MM.1S (cell line): Measurements from ENCODE around the gene TBC1D13.

Source experiments
- DNase-seq: peaks from one replicate; pipeline ENCODE4 v3.0.0-alpha.2; 2015
- H2AFZ ChIP-seq: fragments of 300-600 bp; sonication (generic); 2 replicates; pipeline ENCODE4 v1.6.0; 2016; ENCODE audit warnings: antibody characterized with exemption, low read length
- H3F3A ChIP-seq: fragments of 300-600 bp; sonication (generic); 2 replicates; pipeline ENCODE4 v1.6.1; 2016; ENCODE audit warnings: mild to moderate bottlenecking, antibody characterized with exemption, low read length, moderate library complexity, mixed read lengths; ENCODE audit not compliant: insufficient read depth
- H3K27ac ChIP-seq: fragments of 300-600 bp; sonication (generic); 2 replicates; pipeline ENCODE4 v1.5.1; 2016; ENCODE audit warnings: mild to moderate bottlenecking, low read length
- H3K27me3 ChIP-seq: fragments of 300-600 bp; sonication (generic); replicated peaks from 2 replicates; pipeline ENCODE4 v1.6.0; 2016; ENCODE audit warnings: low read length; ENCODE audit not compliant: insufficient read depth
- H3K36me3 ChIP-seq: fragments of 300-600 bp; sonication (generic); replicated peaks from 2 replicates; pipeline ENCODE4 v1.6.1; 2016; ENCODE audit warnings: mild to moderate bottlenecking, low read length, mixed read lengths; ENCODE audit not compliant: insufficient read depth
- H3K4me1 ChIP-seq: fragments of 300-600 bp; sonication (generic); 2 replicates; pipeline ENCODE4 v1.6.1; 2016; ENCODE audit warnings: low read length, mixed read lengths
- H3K4me2 ChIP-seq: fragments of 300-600 bp; sonication (generic); 2 replicates; pipeline ENCODE4 v1.6.0; 2016; ENCODE audit warnings: low read depth, low read length
- H3K4me3 ChIP-seq: fragments of 300-600 bp; sonication (generic); 2 replicates; pipeline ENCODE4 v1.5.1; 2016; ENCODE audit warnings: low read length, mixed read lengths
- H3K79me2 ChIP-seq: fragments of 300-600 bp; sonication (generic); 2 replicates; pipeline ENCODE4 v1.6.1; 2016; ENCODE audit warnings: mixed run types, low read length, mixed read lengths
- H3K9ac ChIP-seq: fragments of 300-600 bp; sonication (generic); 2 replicates; pipeline ENCODE4 v1.6.1; 2016; ENCODE audit warnings: low read length, mixed read lengths
- H3K9me2 ChIP-seq: fragments of 300-600 bp; sonication (generic); replicated peaks from 2 replicates; pipeline ENCODE4 v1.6.1; 2016; ENCODE audit warnings: mild to moderate bottlenecking, low read length, mixed read lengths; ENCODE audit not compliant: insufficient read depth
- H3K9me3 ChIP-seq: fragments of 300-600 bp; sonication (generic); replicated peaks from 2 replicates; pipeline ENCODE4 v1.6.1; 2016; ENCODE audit warnings: mild to moderate bottlenecking, low read length, mixed read lengths; ENCODE audit not compliant: insufficient read depth
- H4K20me1 ChIP-seq: fragments of 300-600 bp; sonication (generic); 2 replicates; pipeline ENCODE4 v1.6.1; 2016; ENCODE audit warnings: mild to moderate bottlenecking, low read length, moderate library complexity, mixed read lengths; ENCODE audit not compliant: insufficient read depth
- EZH2 ChIP-seq: fragments of 300-600 bp; sonication (generic); optimal IDR thresholded peaks from 2 replicates; pipeline ENCODE3; 2017; ENCODE audit warnings: low read depth, mild to moderate bottlenecking, antibody characterized with exemption, low read length, mixed read lengths
- EZH2phosphoT487 ChIP-seq: fragments of 300-600 bp; sonication (generic); IDR thresholded peaks from 2 replicates; pipeline ENCODE4 v1.6.1; 2018; ENCODE audit warnings: antibody characterized with exemption, low read length
- TF ChIP-seq, protein P1 (sequence below): fragments of 300-600 bp; sonication (generic); IDR thresholded peaks from 2 replicates; pipeline ENCODE4 v1.5.1; 2016; ENCODE audit warnings: antibody characterized with exemption, low read length, mixed read lengths

TBC1D13 gene

DNA sequence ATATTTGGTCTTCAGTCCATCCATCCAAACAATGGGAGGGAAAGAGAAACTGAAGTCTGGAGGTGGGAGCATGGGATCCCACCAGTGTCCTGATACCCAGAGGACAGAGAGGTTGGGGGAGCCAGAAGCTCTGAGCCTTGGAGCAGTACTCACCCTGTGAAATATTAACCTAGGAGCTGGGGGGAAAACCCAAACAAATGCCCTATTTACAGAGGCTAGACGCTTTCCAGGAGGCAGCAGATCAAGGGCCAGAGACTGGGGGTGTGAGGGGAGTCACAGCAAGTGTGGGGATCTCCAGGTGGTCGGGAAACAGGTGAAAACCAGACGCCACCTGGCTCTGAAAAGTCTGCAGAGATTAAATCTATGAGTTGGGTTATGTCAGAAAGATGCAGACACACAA is 21.6 kb upstream of the TBC1D13 start:
- Histone ChIP-seq H3K9ac (no peak overlapping the region), H3K36me3 (no peaks in the 10 kb centered on the region), H3K4me1 (peaks cover 2% of the 10 kb centered on the region), H3K9me3 (no peaks in the 10 kb centered on the region), H3F3A (no peaks in the 10 kb centered on the region), H4K20me1 (no peaks in the 10 kb centered on the region), H3K4me3 (no peak overlapping the region), H2AFZ (no peak overlapping the region), H3K27me3 (no peaks in the 10 kb centered on the region), H3K9me2 (no peaks in the 10 kb centered on the region), H3K27ac (no peak overlapping the region), H3K79me2 (peaks cover 9% of the 10 kb centered on the region), H3K4me2 (no peak overlapping the region)
- TF ChIP-seq EZH2 (no peak), EZH2phosphoT487 (no peak)
- TF ChIP-seq, protein P1, sequence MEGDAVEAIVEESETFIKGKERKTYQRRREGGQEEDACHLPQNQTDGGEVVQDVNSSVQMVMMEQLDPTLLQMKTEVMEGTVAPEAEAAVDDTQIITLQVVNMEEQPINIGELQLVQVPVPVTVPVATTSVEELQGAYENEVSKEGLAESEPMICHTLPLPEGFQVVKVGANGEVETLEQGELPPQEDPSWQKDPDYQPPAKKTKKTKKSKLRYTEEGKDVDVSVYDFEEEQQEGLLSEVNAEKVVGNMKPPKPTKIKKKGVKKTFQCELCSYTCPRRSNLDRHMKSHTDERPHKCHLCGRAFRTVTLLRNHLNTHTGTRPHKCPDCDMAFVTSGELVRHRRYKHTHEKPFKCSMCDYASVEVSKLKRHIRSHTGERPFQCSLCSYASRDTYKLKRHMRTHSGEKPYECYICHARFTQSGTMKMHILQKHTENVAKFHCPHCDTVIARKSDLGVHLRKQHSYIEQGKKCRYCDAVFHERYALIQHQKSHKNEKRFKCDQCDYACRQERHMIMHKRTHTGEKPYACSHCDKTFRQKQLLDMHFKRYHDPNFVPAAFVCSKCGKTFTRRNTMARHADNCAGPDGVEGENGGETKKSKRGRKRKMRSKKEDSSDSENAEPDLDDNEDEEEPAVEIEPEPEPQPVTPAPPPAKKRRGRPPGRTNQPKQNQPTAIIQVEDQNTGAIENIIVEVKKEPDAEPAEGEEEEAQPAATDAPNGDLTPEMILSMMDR: no peak
- DNase-seq: no peak

GRCh38 chr9:128768606-128769005 is 18.4 kb upstream of the TBC1D13 start:
- H3K27me3 ChIP-seq: no peaks in the 10 kb centered on the region
- no peak overlapping the region for H3K4me3 ChIP-seq
- no peaks in the 10 kb centered on the region for H4K20me1 ChIP-seq
- TF ChIP-seq EZH2 (no peak), EZH2phosphoT487 (no peak)
- TF ChIP-seq, protein P1: no peak
- H3K27ac ChIP-seq: no peak overlapping the region
- no peak overlapping the region for H3K9ac ChIP-seq
- H3K9me2 ChIP-seq: no peaks in the 10 kb centered on the region
- peaks cover 5% of the 10 kb centered on the region for H3K4me1 ChIP-seq
- H2AFZ ChIP-seq: no peak overlapping the region
- no peaks in the 10 kb centered on the region for H3K9me3 ChIP-seq
- H3K79me2 ChIP-seq: peaks cover 20% of the 10 kb centered on the region
- no peaks in the 10 kb centered on the region for H3K36me3 ChIP-seq
- no peak overlapping the region for H3K4me2 ChIP-seq
- no peak for DNase-seq
- peaks cover 8% of the 10 kb centered on the region; the same call in 1 of the 2 replicates for H3F3A ChIP-seq

- H2AFZ ChIP-seq: no peak overlapping the region
- no peak for DNase-seq
- peaks cover 8% of the 10 kb centered on the region; the same call in 1 of the 2 replicates for H3F3A ChIP-seq
- TF ChIP-seq, protein P1: no peak
- no peak for TF ChIP-seq EZH2
- no peak for TF ChIP-seq EZH2phosphoT487
- peak overlapping the region; percentile 87 for H3K9ac ChIP-seq
- no peaks in the 10 kb centered on the region for H3K27me3 ChIP-seq
- peak overlapping the region; percentile 92 for H3K4me3 ChIP-seq
- H4K20me1 ChIP-seq: no peaks in the 10 kb centered on the region
- H3K36me3 ChIP-seq: no peaks in the 10 kb centered on the region
- peaks cover 20% of the 10 kb centered on the region for H3K79me2 ChIP-seq
- peak overlapping the region; percentile 95 for H3K4me2 ChIP-seq
- peaks cover 5% of the 10 kb centered on the region for H3K4me1 ChIP-seq
- no peaks in the 10 kb centered on the region for H3K9me2 ChIP-seq
- H3K9me3 ChIP-seq: no peaks in the 10 kb centered on the region
- H3K27ac ChIP-seq: peak overlapping the region; percentile 61; the same call in 1 of the 2 replicates
These were observed 16.6 kb upstream of the TBC1D13 start for GRCh38 chr9:128770286-128771030.
